OCI-LY1 (cell line): ENCODE data around the gene COA1.

Experiments used
- EZH2 ChIP-seq: fragments of 200-600 bp; sonication (generic), shearing (Covaris generic); IDR thresholded peaks from 2 replicates; pipeline ENCODE4 v1.8.0; 2017; ENCODE audit warnings: borderline replicate concordance, mixed run types, mild to moderate bottlenecking, antibody characterized with exemption, low read length, moderate library complexity, mixed read lengths
- TF ChIP-seq, protein P1 (sequence below): fragments of 200-600 bp; sonication (generic), shearing (Covaris generic); IDR thresholded peaks from 2 replicates; pipeline ENCODE4 v1.5.1; 2017; ENCODE audit warnings: mild to moderate bottlenecking, antibody characterized with exemption, low read length, moderate library complexity, mixed read lengths

GRCh38 chr7:43668035-43668434 is 61.3 kb downstream of the COA1 start:
- TF ChIP-seq, protein P1, sequence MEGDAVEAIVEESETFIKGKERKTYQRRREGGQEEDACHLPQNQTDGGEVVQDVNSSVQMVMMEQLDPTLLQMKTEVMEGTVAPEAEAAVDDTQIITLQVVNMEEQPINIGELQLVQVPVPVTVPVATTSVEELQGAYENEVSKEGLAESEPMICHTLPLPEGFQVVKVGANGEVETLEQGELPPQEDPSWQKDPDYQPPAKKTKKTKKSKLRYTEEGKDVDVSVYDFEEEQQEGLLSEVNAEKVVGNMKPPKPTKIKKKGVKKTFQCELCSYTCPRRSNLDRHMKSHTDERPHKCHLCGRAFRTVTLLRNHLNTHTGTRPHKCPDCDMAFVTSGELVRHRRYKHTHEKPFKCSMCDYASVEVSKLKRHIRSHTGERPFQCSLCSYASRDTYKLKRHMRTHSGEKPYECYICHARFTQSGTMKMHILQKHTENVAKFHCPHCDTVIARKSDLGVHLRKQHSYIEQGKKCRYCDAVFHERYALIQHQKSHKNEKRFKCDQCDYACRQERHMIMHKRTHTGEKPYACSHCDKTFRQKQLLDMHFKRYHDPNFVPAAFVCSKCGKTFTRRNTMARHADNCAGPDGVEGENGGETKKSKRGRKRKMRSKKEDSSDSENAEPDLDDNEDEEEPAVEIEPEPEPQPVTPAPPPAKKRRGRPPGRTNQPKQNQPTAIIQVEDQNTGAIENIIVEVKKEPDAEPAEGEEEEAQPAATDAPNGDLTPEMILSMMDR = no peak
- no peak for TF ChIP-seq EZH2
